ENCODE results near the gene UGGT1. TPM values are rescaled to one million over a fixed set of nuclear protein-coding genes. Genes with fewer than 3 reads are reported as not detected.

The UGGT1 gene
- total and polyA plus RNA-seq, 12 donors: 6.5 to 44.0 (median 28.4) TPM

- 33 to 52% methylated on average over 3 of the region's 3 CpGs for WGBS, 2 donors
- DNase-seq: peak; percentile 16 to 49
- intact Hi-C loops (cut with DNase I): loop anchor here in 3 of 10 donors (5.0 to 10.0 kb wide), 2 partner anchors 34 to 96 kb away; no protein-coding TSS in a partner anchor
Measured at GRCh38 chr2:128198656-128199055, 107.7 kb downstream of the UGGT1 start.

GRCh38 chr2:128199141-128199540 is 108.1 kb downstream of the UGGT1 start:
- no peaks in the 10 kb centered on the region for H3K36me3 ChIP-seq
- H3K4me3 ChIP-seq: no peak overlapping the region
- no peak for DNase-seq
- ATAC-seq: no peak
- H3K27me3 ChIP-seq: no peaks in the 10 kb centered on the region
- intact Hi-C loops (cut with DNase I): loop anchor here in 3 of 10 donors (5.0 to 10.0 kb wide), 2 partner anchors 33 to 96 kb away; no protein-coding TSS in a partner anchor
- TF ChIP-seq CTCF (IDR thresholded peaks at IDR 0.05): no peak
- peaks cover 3 to 35% (median 18%) of the 10 kb centered on the region in 9 donors for H3K4me1 ChIP-seq
- WGBS, 2 donors: 78 to 83% methylated on average over 7 of the region's 7 CpGs
- no peaks in the 10 kb centered on the region for H3K9me3 ChIP-seq
- no peak overlapping the region for H3K27ac ChIP-seq

More at GRCh38 chr2:128198656-128199055, 107.7 kb downstream of the UGGT1 start:
- peaks cover 3 to 35% (median 20%) of the 10 kb centered on the region in 9 donors for H3K4me1 ChIP-seq
- H3K4me3 ChIP-seq: no peak overlapping the region
- H3K27ac ChIP-seq: no peak overlapping the region
- H3K9me3 ChIP-seq: no peaks in the 10 kb centered on the region
- ATAC-seq: peak in 7 of 8 donors; percentile 26 to 68 (median 62)
- H3K27me3 ChIP-seq: no peaks in the 10 kb centered on the region
- TF ChIP-seq CTCF (IDR thresholded peaks at IDR 0.05): no peak
- no peaks in the 10 kb centered on the region for H3K36me3 ChIP-seq

GRCh38 chr2:128202791-128203190 is 111.8 kb downstream of the UGGT1 start:
- ATAC-seq: no peak
- Histone ChIP-seq H3K4me3 (no peak overlapping the region), H3K9me3 (peaks cover 0 to 15% (median 0%) of the 10 kb centered on the region in 11 donors), H3K27ac (no peak overlapping the region), H3K27me3 (no peaks in the 10 kb centered on the region), H3K36me3 (no peaks in the 10 kb centered on the region), H3K4me1 (peaks cover 0 to 15% (median 10%) of the 10 kb centered on the region in 9 donors)
- TF ChIP-seq CTCF (IDR thresholded peaks at IDR 0.05): no peak
- DNase-seq: no peak
- 54 to 65% methylated on average over 1 of the region's 1 CpG for WGBS, 2 donors
- intact Hi-C loops (cut with DNase I): no loop called here

- 86 to 94% methylated on average over 3 of the region's 3 CpGs for WGBS, 2 donors
- Histone ChIP-seq H3K4me1 (peaks cover 0 to 5% (median 0%) of the 10 kb centered on the region in 9 donors), H3K27ac (no peak overlapping the region), H3K27me3 (no peaks in the 10 kb centered on the region), H3K9me3 (peaks cover 0 to 31% (median 0%) of the 10 kb centered on the region in 11 donors), H3K36me3 (no peaks in the 10 kb centered on the region), H3K4me3 (no peak overlapping the region)
- intact Hi-C loops (cut with DNase I): no loop called here
- TF ChIP-seq CTCF (IDR thresholded peaks at IDR 0.05): no peak
- ATAC-seq (no peak), DNase-seq (no peak)
Measured at GRCh38 chr2:128206245-128206644, 115.2 kb downstream of the UGGT1 start.

Data from heart right ventricle (tissue), 16 donors.